OCI-LY1 (cell line): ENCODE results near the gene KRABD2.

Source experiments
- CTCF ChIP-seq: fragments of 200-600 bp; sonication (generic), shearing (Covaris generic); IDR thresholded peaks from 2 replicates; pipeline ENCODE4 v1.5.1; 2017; ENCODE audit warnings: mild to moderate bottlenecking, antibody characterized with exemption, low read length, moderate library complexity, mixed read lengths
- EZH2 ChIP-seq: fragments of 200-600 bp; sonication (generic), shearing (Covaris generic); IDR thresholded peaks from 2 replicates; pipeline ENCODE4 v1.8.0; 2017; ENCODE audit warnings: borderline replicate concordance, mixed run types, mild to moderate bottlenecking, antibody characterized with exemption, low read length, moderate library complexity, mixed read lengths

- TF ChIP-seq EZH2 = no peak
- no peak for TF ChIP-seq CTCF
Measured at GRCh38 chr17:8420041-8420934, 43.8 kb upstream of the KRABD2 start.
